MM.1S (cell line): ENCODE data around the gene C10orf143.

ENCODE experiments used
- DNase-seq: peaks from one replicate; pipeline ENCODE4 v3.0.0-alpha.2; 2015
- H2AFZ ChIP-seq: fragments of 300-600 bp; sonication (generic); 2 replicates; pipeline ENCODE4 v1.6.0; 2016; ENCODE audit warnings: antibody characterized with exemption, low read length
- H3F3A ChIP-seq: fragments of 300-600 bp; sonication (generic); 2 replicates; pipeline ENCODE4 v1.6.1; 2016; ENCODE audit warnings: mild to moderate bottlenecking, antibody characterized with exemption, low read length, moderate library complexity, mixed read lengths; ENCODE audit not compliant: insufficient read depth
- H3K27ac ChIP-seq: fragments of 300-600 bp; sonication (generic); 2 replicates; pipeline ENCODE4 v1.5.1; 2016; ENCODE audit warnings: mild to moderate bottlenecking, low read length
- H3K27me3 ChIP-seq: fragments of 300-600 bp; sonication (generic); replicated peaks from 2 replicates; pipeline ENCODE4 v1.6.0; 2016; ENCODE audit warnings: low read length; ENCODE audit not compliant: insufficient read depth
- H3K36me3 ChIP-seq: fragments of 300-600 bp; sonication (generic); replicated peaks from 2 replicates; pipeline ENCODE4 v1.6.1; 2016; ENCODE audit warnings: mild to moderate bottlenecking, low read length, mixed read lengths; ENCODE audit not compliant: insufficient read depth
- H3K4me1 ChIP-seq: fragments of 300-600 bp; sonication (generic); 2 replicates; pipeline ENCODE4 v1.6.1; 2016; ENCODE audit warnings: low read length, mixed read lengths
- H3K4me2 ChIP-seq: fragments of 300-600 bp; sonication (generic); 2 replicates; pipeline ENCODE4 v1.6.0; 2016; ENCODE audit warnings: low read depth, low read length
- H3K4me3 ChIP-seq: fragments of 300-600 bp; sonication (generic); 2 replicates; pipeline ENCODE4 v1.5.1; 2016; ENCODE audit warnings: low read length, mixed read lengths
- H3K79me2 ChIP-seq: fragments of 300-600 bp; sonication (generic); 2 replicates; pipeline ENCODE4 v1.6.1; 2016; ENCODE audit warnings: mixed run types, low read length, mixed read lengths
- H3K9ac ChIP-seq: fragments of 300-600 bp; sonication (generic); 2 replicates; pipeline ENCODE4 v1.6.1; 2016; ENCODE audit warnings: low read length, mixed read lengths
- H3K9me2 ChIP-seq: fragments of 300-600 bp; sonication (generic); replicated peaks from 2 replicates; pipeline ENCODE4 v1.6.1; 2016; ENCODE audit warnings: mild to moderate bottlenecking, low read length, mixed read lengths; ENCODE audit not compliant: insufficient read depth
- H3K9me3 ChIP-seq: fragments of 300-600 bp; sonication (generic); replicated peaks from 2 replicates; pipeline ENCODE4 v1.6.1; 2016; ENCODE audit warnings: mild to moderate bottlenecking, low read length, mixed read lengths; ENCODE audit not compliant: insufficient read depth
- H4K20me1 ChIP-seq: fragments of 300-600 bp; sonication (generic); 2 replicates; pipeline ENCODE4 v1.6.1; 2016; ENCODE audit warnings: mild to moderate bottlenecking, low read length, moderate library complexity, mixed read lengths; ENCODE audit not compliant: insufficient read depth
- CTCF ChIP-seq: fragments of 300-600 bp; sonication (generic); IDR thresholded peaks from 2 replicates; pipeline ENCODE4 v1.5.1; 2016; ENCODE audit warnings: antibody characterized with exemption, low read length, mixed read lengths
- EZH2 ChIP-seq: fragments of 300-600 bp; sonication (generic); optimal IDR thresholded peaks from 2 replicates; pipeline ENCODE3; 2017; ENCODE audit warnings: low read depth, mild to moderate bottlenecking, antibody characterized with exemption, low read length, mixed read lengths
- EZH2phosphoT487 ChIP-seq: fragments of 300-600 bp; sonication (generic); IDR thresholded peaks from 2 replicates; pipeline ENCODE4 v1.6.1; 2018; ENCODE audit warnings: antibody characterized with exemption, low read length

C10orf143 gene

GRCh38 chr10:130022511-130023299, 87.9 kb downstream of the C10orf143 start:
- no peak for TF ChIP-seq EZH2
- no peak for TF ChIP-seq CTCF
- TF ChIP-seq EZH2phosphoT487, result no peak
- no peaks in the 10 kb centered on the region for H3K9me3 ChIP-seq
- H3K4me1 ChIP-seq, result no peaks in the 10 kb centered on the region
- H3K27me3 ChIP-seq, result no peaks in the 10 kb centered on the region
- no peaks in the 10 kb centered on the region for H3K79me2 ChIP-seq
- H3K4me3 ChIP-seq, result no peak overlapping the region
- H3K9ac ChIP-seq, result no peak overlapping the region
- H3K4me2 ChIP-seq, result no peak overlapping the region
- H3K36me3 ChIP-seq, result no peaks in the 10 kb centered on the region
- no peaks in the 10 kb centered on the region for H4K20me1 ChIP-seq
- no peaks in the 10 kb centered on the region for H3K9me2 ChIP-seq
- H3K27ac ChIP-seq, result no peak overlapping the region
- H3F3A ChIP-seq, result no peaks in the 10 kb centered on the region
- no peak for DNase-seq
- no peak overlapping the region for H2AFZ ChIP-seq

- no peaks in the 10 kb centered on the region for H3K9me2 ChIP-seq
- H3K36me3 ChIP-seq, result no peaks in the 10 kb centered on the region
- H3K4me2 ChIP-seq, result no peak overlapping the region
- no peaks in the 10 kb centered on the region for H3K79me2 ChIP-seq
- H3K9ac ChIP-seq, result no peak overlapping the region
- no peaks in the 10 kb centered on the region for H3K4me1 ChIP-seq
- no peak for TF ChIP-seq EZH2phosphoT487
- no peak for TF ChIP-seq CTCF
- TF ChIP-seq EZH2, result no peak
- no peaks in the 10 kb centered on the region for H3K9me3 ChIP-seq
- H3K4me3 ChIP-seq, result no peak overlapping the region
- no peaks in the 10 kb centered on the region for H3F3A ChIP-seq
- H3K27me3 ChIP-seq, result no peaks in the 10 kb centered on the region
- H3K27ac ChIP-seq, result no peak overlapping the region
- H4K20me1 ChIP-seq, result no peaks in the 10 kb centered on the region
- DNase-seq, result no peak
- no peak overlapping the region for H2AFZ ChIP-seq
Observed at GRCh38 chr10:130022086-130022485, 88.5 kb downstream of the C10orf143 start.

GRCh38 chr10:130021383-130021950, 89.2 kb downstream of the C10orf143 start:
- TF ChIP-seq EZH2 (no peak), EZH2phosphoT487 (no peak), CTCF (no peak)
- Histone ChIP-seq H3K4me2 (no peak overlapping the region), H3F3A (no peaks in the 10 kb centered on the region), H4K20me1 (no peaks in the 10 kb centered on the region), H3K79me2 (no peaks in the 10 kb centered on the region), H3K4me1 (no peaks in the 10 kb centered on the region), H3K4me3 (no peak overlapping the region), H3K36me3 (no peaks in the 10 kb centered on the region), H2AFZ (no peak overlapping the region), H3K9ac (no peak overlapping the region), H3K9me2 (no peaks in the 10 kb centered on the region), H3K9me3 (no peaks in the 10 kb centered on the region), H3K27me3 (no peaks in the 10 kb centered on the region), H3K27ac (no peak overlapping the region)
- DNase-seq, result no peak
